Upper lobe of left lung (tissue), 4 donors: ENCODE results near the gene GGN.

Source experiments
- CTCF ChIP-seq, 6 experiments: fragments of 450-650 bp in 4 of 6; fragments of 200-600 bp in 2 of 6; sonication (generic) in 2 of 6; IDR thresholded peaks; one replicate each; pipeline ENCODE4 v1.5.1; 2016 to 2019; ENCODE audit warnings: antibody characterized with exemption in 6 of 6
- EP300 ChIP-seq, 4 donors: sonication (generic); formaldehyde crosslinking; IDR thresholded peaks; one replicate each; pipeline ENCODE4 v1.5.1; 2017; ENCODE audit warnings: antibody characterized with exemption in 4 of 4, control low read depth in 2 of 4
- POLR2A ChIP-seq, 4 donors: fragments of 450-650 bp; IDR thresholded peaks; one replicate each; pipeline ENCODE4 v1.5.1; 2016 to 2017; ENCODE audit warnings: antibody characterized with exemption in 4 of 4, mild to moderate bottlenecking in 2 of 4
- POLR2AphosphoS5 ChIP-seq, 2 donors: sonication (generic); formaldehyde crosslinking; IDR thresholded peaks; one replicate each; pipeline ENCODE4 v1.5.1; 2017; ENCODE audit warnings: antibody characterized with exemption in 2 of 2

GRCh38 chr19:38405276-38405675, 17.4 kb upstream of the GGN start:
- TF ChIP-seq EP300 (IDR thresholded peaks at IDR 0.05) (no peak), POLR2A (IDR thresholded peaks at IDR 0.05) (no peak), CTCF (IDR thresholded peaks at IDR 0.05) (no peak), POLR2AphosphoS5 (IDR thresholded peaks at IDR 0.05) (no peak)
